ENCODE results near the gene GPR89A.
"Not testable (repeated sequence)": the region's sequence is repeated elsewhere in the genome, so short reads cannot be mapped to it uniquely, and the experiment has no call there.

Gene GPR89A

GRCh38 chr1:145622177-145622576 is 14.4 kb downstream of the GPR89A start:
- no CpG with 5 or more reads among the region's 1 CpG for WGBS
- H3K36me3 ChIP-seq (ENCODE audit: control insufficient read depth in 1 of 2, insufficient read depth in 2 of 2, low read depth in 1 of 2, low read length in 2 of 2); H3K4ac ChIP-seq (ENCODE audit: low read depth in 1 of 2, low read length in 2 of 2): not testable (repeated sequence)

GRCh38 chr1:145636237-145636636 is 28.4 kb downstream of the GPR89A start:
- not testable (repeated sequence) for H3K14ac ChIP-seq (ENCODE audit: low read length in 2 of 2); H2BK5ac ChIP-seq (ENCODE audit: low read depth, low read length, poor library complexity, severe bottlenecking); H3K36me3 ChIP-seq (ENCODE audit: control insufficient read depth in 1 of 2, insufficient read depth in 2 of 2, low read depth in 1 of 2, low read length in 2 of 2); H2AFZ ChIP-seq (ENCODE audit: low read depth, low read length); H3K4me3 ChIP-seq (ENCODE audit: insufficient read depth in 1 of 2, low read depth in 1 of 2, low read length in 2 of 2); H3K4ac ChIP-seq (ENCODE audit: low read depth in 1 of 2, low read length in 2 of 2); H3K9ac ChIP-seq (ENCODE audit: low read length); H3K27ac ChIP-seq (ENCODE audit: low read length, poor library complexity, severe bottlenecking); H4K91ac ChIP-seq (ENCODE audit: low read length); H2AK5ac ChIP-seq (ENCODE audit: low read length, severe bottlenecking); H3K27me3 ChIP-seq (ENCODE audit: control insufficient read depth in 1 of 2, insufficient read depth in 1 of 2, low read length in 2 of 2); H3K9me3 ChIP-seq (ENCODE audit: control insufficient read depth, low read length); H3K4me2 ChIP-seq (ENCODE audit: low read length, poor library complexity, severe bottlenecking); H2BK120ac ChIP-seq (ENCODE audit: low read depth, low read length); H3K4me1 ChIP-seq (ENCODE audit: control insufficient read depth, insufficient read depth, low read depth, low read length); H3K18ac ChIP-seq (ENCODE audit: low read depth in 1 of 2, low read length in 2 of 2); H4K8ac ChIP-seq (ENCODE audit: low read length); H3K79me1 ChIP-seq (replicated peaks; ENCODE audit: low read length, poor library complexity, severe bottlenecking); H3K23ac ChIP-seq (ENCODE audit: low read length in 2 of 2); H2BK15ac ChIP-seq (ENCODE audit: low read depth, poor library complexity, severe bottlenecking); H2BK12ac ChIP-seq (ENCODE audit: low read length in 2 of 2); DNase-seq
- WGBS, result 80% methylated on average over 1 of the region's 1 CpG

More at GRCh38 chr1:145622177-145622576, 14.4 kb downstream of the GPR89A start:
- H3K79me1 ChIP-seq (replicated peaks; ENCODE audit: low read length, poor library complexity, severe bottlenecking); H3K18ac ChIP-seq (ENCODE audit: low read depth in 1 of 2, low read length in 2 of 2); H4K91ac ChIP-seq (ENCODE audit: low read length); H4K8ac ChIP-seq (ENCODE audit: low read length); H3K14ac ChIP-seq (ENCODE audit: low read length in 2 of 2); H3K9ac ChIP-seq (ENCODE audit: low read length); H3K4me2 ChIP-seq (ENCODE audit: low read length, poor library complexity, severe bottlenecking); H3K9me3 ChIP-seq (ENCODE audit: control insufficient read depth, low read length); H3K4me1 ChIP-seq (ENCODE audit: control insufficient read depth, insufficient read depth, low read depth, low read length); H3K23ac ChIP-seq (ENCODE audit: low read length in 2 of 2); H3K27ac ChIP-seq (ENCODE audit: low read length, poor library complexity, severe bottlenecking); H2BK12ac ChIP-seq (ENCODE audit: low read length in 2 of 2); H3K27me3 ChIP-seq (ENCODE audit: control insufficient read depth in 1 of 2, insufficient read depth in 1 of 2, low read length in 2 of 2); H2BK5ac ChIP-seq (ENCODE audit: low read depth, low read length, poor library complexity, severe bottlenecking); H2BK15ac ChIP-seq (ENCODE audit: low read depth, poor library complexity, severe bottlenecking); DNase-seq; H3K4me3 ChIP-seq (ENCODE audit: insufficient read depth in 1 of 2, low read depth in 1 of 2, low read length in 2 of 2); H2AFZ ChIP-seq (ENCODE audit: low read depth, low read length); H2BK120ac ChIP-seq (ENCODE audit: low read depth, low read length); H2AK5ac ChIP-seq (ENCODE audit: low read length, severe bottlenecking): not testable (repeated sequence)

- not testable (repeated sequence) for H3K27ac ChIP-seq (ENCODE audit: low read length, poor library complexity, severe bottlenecking); H3K9ac ChIP-seq (ENCODE audit: low read length); H3K4ac ChIP-seq (ENCODE audit: low read depth in 1 of 2, low read length in 2 of 2); H4K91ac ChIP-seq (ENCODE audit: low read length); H3K18ac ChIP-seq (ENCODE audit: low read depth in 1 of 2, low read length in 2 of 2); DNase-seq; H3K36me3 ChIP-seq (ENCODE audit: control insufficient read depth in 1 of 2, insufficient read depth in 2 of 2, low read depth in 1 of 2, low read length in 2 of 2); H3K14ac ChIP-seq (ENCODE audit: low read length in 2 of 2); H2BK12ac ChIP-seq (ENCODE audit: low read length in 2 of 2); H2BK5ac ChIP-seq (ENCODE audit: low read depth, low read length, poor library complexity, severe bottlenecking); H2AFZ ChIP-seq (ENCODE audit: low read depth, low read length); H3K79me1 ChIP-seq (replicated peaks; ENCODE audit: low read length, poor library complexity, severe bottlenecking); H2AK5ac ChIP-seq (ENCODE audit: low read length, severe bottlenecking); H3K23ac ChIP-seq (ENCODE audit: low read length in 2 of 2); H3K4me3 ChIP-seq (ENCODE audit: insufficient read depth in 1 of 2, low read depth in 1 of 2, low read length in 2 of 2); H2BK15ac ChIP-seq (ENCODE audit: low read depth, poor library complexity, severe bottlenecking); H3K9me3 ChIP-seq (ENCODE audit: control insufficient read depth, low read length); H3K4me2 ChIP-seq (ENCODE audit: low read length, poor library complexity, severe bottlenecking); H3K27me3 ChIP-seq (ENCODE audit: control insufficient read depth in 1 of 2, insufficient read depth in 1 of 2, low read length in 2 of 2); H4K8ac ChIP-seq (ENCODE audit: low read length); H3K4me1 ChIP-seq (ENCODE audit: control insufficient read depth, insufficient read depth, low read depth, low read length); H2BK120ac ChIP-seq (ENCODE audit: low read depth, low read length)
- no CpG with 5 or more reads among the region's 2 CpGs for WGBS
Observed at GRCh38 chr1:145641886-145642285, 34.1 kb downstream of the GPR89A start.

GRCh38 chr1:145643990-145644389 is 36.2 kb downstream of the GPR89A start:
- not testable (repeated sequence) for H3K18ac ChIP-seq (ENCODE audit: low read depth in 1 of 2, low read length in 2 of 2); DNase-seq; H2BK120ac ChIP-seq (ENCODE audit: low read depth, low read length); H4K8ac ChIP-seq (ENCODE audit: low read length); H4K91ac ChIP-seq (ENCODE audit: low read length); H3K79me1 ChIP-seq (replicated peaks; ENCODE audit: low read length, poor library complexity, severe bottlenecking); H2BK12ac ChIP-seq (ENCODE audit: low read length in 2 of 2); H2AFZ ChIP-seq (ENCODE audit: low read depth, low read length); H3K4me1 ChIP-seq (ENCODE audit: control insufficient read depth, insufficient read depth, low read depth, low read length); H3K27me3 ChIP-seq (ENCODE audit: control insufficient read depth in 1 of 2, insufficient read depth in 1 of 2, low read length in 2 of 2); H3K4me3 ChIP-seq (ENCODE audit: insufficient read depth in 1 of 2, low read depth in 1 of 2, low read length in 2 of 2); H2BK5ac ChIP-seq (ENCODE audit: low read depth, low read length, poor library complexity, severe bottlenecking); H3K27ac ChIP-seq (ENCODE audit: low read length, poor library complexity, severe bottlenecking); H3K36me3 ChIP-seq (ENCODE audit: control insufficient read depth in 1 of 2, insufficient read depth in 2 of 2, low read depth in 1 of 2, low read length in 2 of 2); H3K14ac ChIP-seq (ENCODE audit: low read length in 2 of 2); H2BK15ac ChIP-seq (ENCODE audit: low read depth, poor library complexity, severe bottlenecking); H3K9ac ChIP-seq (ENCODE audit: low read length); H3K23ac ChIP-seq (ENCODE audit: low read length in 2 of 2); H3K4me2 ChIP-seq (ENCODE audit: low read length, poor library complexity, severe bottlenecking); H2AK5ac ChIP-seq (ENCODE audit: low read length, severe bottlenecking); H3K4ac ChIP-seq (ENCODE audit: low read depth in 1 of 2, low read length in 2 of 2); H3K9me3 ChIP-seq (ENCODE audit: control insufficient read depth, low read length)
- WGBS, result no CpG with 5 or more reads among the region's 1 CpG

Measured in mesenchymal stem cell (in vitro differentiated cells and primary cell).